NCI-H128 (cell line): ENCODE results near the gene KRT6C.

Experiments used
- DNase-seq: peaks from one replicate; lab custom pipeline; 2025; ENCODE audit not compliant: unreplicated experiment; lab: John Stamatoyannopoulos, UW

Gene KRT6C

DNA sequence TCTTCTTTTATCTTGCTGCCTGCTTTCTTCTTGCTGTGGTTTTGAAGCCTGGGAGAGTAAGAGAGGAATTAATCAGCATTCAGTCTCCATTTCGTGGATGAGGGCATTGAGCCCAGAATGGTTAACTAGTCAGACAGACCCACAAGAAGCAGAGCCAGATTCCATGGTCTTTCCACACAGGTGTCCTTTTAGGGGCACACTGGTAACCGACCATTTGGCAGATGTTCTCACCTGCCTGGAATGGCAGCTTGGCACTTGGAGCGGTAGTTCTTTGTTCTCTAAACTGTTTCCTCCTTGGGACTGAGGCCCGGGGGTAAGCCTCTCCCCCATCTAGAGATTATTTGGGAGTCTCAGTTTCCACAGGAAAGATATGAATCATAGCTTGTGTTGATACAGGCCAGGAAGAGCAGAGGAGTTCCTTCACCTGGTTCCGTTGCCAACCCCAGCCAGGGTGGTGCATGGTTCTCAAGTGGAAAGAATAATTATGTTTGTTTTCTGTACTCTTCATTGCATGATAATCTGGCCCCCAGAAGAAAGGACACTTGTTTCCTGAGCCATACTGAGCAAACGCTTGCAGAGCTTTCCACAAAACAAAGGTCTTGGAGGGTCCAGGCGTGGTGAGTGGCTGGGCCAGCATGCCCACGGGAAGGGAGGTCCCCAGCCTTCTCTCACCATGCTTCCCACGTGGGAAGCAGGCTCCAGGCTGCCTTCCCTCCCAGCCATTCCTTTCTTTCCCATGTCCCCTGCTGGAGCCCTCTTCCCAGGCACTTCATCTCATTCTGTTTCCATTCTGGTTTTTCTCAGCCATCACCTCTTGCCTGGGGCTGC lies 37.4 kb downstream of the KRT6C start:
- no peak for DNase-seq

DNA sequence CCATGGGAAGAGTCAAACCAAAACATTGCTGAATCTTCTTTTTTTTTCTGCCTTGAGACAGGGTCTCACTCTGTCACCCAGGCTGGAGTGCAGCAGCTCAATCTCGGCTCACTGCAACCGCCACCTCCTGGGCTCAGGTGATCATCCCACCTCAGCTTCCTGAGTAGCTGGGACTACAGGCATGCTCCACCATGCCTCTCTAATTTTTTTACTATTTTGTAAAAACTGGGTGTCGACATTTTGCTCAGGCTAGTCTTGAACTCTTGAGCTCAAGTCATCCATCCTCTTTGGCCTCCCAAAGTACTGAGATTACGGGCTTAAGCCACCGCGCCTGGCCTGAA lies 38.0 kb downstream of the KRT6C start:
- DNase-seq, result no peak

DNA sequence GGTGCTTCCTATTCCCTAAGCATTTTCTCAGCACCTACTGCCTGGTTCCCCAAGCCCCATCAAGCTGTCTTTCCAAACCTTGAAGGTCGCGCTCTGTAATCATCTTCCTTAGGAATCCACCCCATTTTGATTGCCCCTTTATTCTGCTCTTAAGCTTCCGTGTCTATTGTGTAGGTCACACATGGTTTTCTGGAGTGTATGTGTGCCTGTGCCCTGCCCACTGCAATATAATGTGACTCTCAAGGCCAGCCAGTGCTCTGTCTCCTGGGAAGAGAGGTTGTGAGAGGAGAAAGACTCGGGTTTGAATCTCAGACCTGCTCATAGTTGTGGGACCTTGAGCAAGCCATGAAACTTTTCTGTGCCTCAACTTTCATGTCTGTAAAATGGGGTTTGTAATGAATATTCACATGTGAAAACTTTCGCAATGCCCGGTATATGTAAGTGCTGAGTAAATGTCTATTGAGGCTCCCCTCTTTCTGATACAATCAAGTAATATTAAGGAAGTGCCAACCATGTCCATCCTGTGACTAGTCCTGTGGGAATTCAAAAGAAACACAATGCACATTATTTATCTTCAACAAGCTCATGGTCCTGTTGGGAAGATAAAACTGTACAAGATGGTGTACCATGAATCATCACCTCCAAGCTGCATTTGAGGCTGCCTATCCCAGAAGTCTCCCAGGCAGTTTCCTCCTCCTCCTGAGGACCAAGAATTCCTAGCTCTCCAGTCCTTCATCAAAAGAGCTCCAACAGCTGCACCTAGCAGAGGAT lies 38.7 kb downstream of the KRT6C start:
- no peak for DNase-seq

DNA sequence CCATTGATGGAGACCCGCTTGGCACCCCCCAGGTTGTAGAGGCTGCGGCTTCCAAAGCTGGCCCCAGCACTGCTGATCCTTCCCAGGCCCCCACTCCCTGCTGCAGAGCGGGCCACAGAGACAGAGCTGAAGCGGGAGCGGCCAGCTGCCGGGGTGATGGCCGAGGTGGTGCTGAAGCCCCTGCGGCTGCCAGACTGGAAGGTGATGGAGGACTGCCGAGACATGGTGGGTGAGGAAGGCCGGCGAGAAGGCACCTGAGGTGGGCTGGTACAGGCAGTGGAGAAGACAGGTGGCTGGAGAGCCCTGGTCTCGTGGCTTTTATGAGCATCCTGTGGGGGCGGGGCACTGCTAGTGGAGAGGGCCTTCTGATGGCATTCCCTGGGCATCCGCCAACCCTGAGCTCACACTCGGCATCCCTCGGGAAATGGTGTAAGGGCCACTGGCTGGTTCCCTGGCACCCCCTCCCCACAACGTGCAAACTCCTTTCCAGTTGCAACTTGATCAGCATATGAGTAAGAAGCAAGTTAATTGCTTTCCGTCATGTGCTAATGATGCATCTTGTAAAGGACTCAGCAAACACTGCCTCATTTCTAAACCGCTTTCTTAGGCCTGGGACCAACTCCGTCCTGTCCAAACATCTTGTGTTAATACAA lies 39.4 kb downstream of the KRT6C start, which contains the start of gene KRT75:
KRT75 (minus strand) TSS at position 291 of the 653 bp plus-strand sequence; CDS start at position 224, 67 bp downstream.
- DNase-seq, result no peak

DNA sequence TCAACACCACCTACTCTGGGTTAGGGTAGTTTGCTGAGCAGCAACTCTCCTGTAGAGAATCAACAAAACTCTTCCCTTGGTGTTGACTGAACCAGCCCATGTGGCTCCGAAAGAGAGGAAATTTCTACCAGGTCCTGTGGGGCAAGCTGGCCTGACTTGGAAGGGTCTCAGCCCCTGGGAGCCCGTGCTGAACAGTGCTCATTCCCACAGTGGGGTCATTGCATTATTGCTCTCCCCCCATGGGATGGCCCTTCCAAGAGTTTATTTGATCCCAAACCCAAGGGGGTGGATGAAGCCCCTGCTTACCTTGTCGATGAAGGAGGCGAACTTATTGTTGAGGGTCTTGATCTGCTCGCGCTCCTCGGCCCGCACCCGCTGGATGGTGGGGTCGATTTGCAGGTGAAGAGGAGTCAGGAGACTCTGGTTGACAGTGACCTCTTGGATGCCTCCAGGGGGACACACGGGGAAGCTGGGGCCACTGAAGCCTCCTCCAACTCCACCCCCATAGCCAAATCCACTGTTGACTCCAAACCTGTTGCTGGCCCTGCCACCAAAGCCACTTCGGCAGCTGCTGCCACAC lies 40.0 kb downstream of the KRT6C start:
- no peak for DNase-seq

DNA sequence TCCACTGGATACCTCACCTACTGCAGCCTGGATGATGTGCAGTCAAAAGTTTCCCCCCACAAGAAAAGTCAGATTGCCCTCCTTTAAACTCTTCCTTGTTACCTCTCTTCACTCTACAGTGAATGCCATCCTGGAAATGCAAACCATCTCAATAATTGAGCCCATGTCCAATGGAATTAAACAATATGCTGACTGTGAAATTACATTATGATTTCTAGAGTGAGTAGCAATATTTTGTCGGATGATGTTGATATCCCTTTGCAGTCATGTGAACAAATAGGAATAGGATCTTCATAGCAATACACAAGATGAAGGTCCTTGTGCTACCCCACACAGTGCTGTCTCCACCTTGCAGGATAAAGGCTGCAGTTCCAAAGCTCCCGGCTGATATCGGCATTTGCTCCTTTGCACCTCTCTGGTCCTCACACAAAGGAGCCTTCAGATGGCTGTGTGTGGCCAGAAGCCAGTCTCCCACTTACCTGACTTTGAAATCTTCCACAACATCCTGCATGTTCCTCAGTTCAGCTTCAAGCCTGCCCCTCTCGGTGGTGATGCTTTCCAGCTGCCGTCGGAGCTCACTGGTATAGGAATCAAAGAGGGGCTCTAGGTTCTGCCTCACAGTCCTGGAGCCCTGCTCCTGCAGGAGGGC lies 40.9 kb downstream of the KRT6C start:
- DNase-seq, result no peak

DNA sequence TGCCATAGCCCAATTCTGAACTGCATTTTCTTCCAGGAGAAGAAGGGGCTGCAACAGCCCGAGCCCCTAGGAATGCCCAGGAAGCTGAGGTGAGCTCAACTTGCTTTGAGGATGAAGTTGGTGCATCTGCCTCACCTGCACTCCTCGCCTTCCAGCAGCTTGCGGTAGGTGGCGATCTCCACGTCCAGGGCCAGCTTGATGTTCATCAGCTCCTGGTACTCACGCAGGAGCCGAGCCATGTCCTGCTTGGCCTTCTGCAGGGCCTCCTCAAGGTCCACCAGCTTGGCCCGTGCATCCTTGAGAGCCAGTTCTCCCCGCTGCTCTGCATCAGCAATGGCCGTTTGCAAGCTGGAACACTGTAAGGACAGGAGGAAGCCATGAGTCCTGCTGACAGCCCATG lies 45.5 kb downstream of the KRT6C start:
- DNase-seq, result no peak

DNA sequence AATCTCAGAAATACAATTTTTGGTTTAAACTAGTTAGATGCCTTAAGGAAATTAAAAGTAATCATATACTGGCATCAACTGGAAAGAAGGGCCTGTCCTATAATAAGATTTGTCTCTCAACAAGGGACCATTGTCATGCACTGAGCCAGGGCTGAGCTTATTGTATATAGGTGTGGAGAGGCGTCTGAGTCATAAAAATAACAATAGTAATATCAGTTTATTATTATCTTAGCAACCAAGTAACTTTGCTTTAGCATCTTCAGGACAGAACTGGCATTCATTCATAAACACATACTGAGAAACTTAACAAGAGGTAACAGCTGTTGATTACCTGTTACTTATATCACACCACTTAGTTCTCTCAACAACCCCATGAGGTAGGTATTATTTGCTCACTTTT lies 46.5 kb downstream of the KRT6C start:
- no peak for DNase-seq

DNA sequence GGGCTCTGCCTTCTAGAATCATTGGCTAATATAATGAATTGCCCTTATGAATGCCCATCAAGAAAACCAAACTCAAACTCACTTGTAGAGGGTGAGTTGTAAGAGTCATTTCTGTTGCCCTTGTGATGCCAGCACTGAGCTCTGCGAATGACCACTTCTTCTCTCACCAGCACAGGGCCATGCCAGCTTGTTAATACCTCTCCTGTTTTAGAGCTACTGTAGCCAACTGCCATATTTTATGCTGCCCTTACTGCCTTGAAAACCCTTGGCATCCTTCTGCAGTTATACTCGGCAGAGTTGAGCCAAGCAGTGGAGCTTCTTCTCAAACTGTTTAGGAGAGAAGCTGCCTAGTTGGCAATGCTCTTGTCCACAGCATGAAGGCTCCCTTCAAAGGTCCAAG lies 47.6 kb downstream of the KRT6C start:
- DNase-seq, result no peak

DNA sequence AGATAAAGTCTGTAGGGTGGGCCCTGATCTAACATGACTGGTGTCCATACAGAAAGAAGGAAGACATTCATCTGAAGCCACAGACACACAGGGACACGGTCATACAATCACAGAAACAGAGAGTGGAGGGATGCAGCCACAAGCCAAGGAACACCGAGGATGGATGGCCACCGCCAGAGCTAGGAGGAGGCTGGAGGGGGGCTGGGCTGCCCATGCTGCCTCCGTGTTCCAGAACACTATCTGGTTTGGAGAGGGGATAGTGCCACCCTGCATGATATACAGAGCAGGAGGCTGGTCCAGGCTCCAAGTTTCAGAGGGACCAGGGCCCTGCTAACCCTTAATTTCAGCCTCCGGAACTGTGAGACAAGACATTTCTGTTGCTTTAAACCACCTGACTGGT lies 48.1 kb downstream of the KRT6C start:
- no peak for DNase-seq

DNA sequence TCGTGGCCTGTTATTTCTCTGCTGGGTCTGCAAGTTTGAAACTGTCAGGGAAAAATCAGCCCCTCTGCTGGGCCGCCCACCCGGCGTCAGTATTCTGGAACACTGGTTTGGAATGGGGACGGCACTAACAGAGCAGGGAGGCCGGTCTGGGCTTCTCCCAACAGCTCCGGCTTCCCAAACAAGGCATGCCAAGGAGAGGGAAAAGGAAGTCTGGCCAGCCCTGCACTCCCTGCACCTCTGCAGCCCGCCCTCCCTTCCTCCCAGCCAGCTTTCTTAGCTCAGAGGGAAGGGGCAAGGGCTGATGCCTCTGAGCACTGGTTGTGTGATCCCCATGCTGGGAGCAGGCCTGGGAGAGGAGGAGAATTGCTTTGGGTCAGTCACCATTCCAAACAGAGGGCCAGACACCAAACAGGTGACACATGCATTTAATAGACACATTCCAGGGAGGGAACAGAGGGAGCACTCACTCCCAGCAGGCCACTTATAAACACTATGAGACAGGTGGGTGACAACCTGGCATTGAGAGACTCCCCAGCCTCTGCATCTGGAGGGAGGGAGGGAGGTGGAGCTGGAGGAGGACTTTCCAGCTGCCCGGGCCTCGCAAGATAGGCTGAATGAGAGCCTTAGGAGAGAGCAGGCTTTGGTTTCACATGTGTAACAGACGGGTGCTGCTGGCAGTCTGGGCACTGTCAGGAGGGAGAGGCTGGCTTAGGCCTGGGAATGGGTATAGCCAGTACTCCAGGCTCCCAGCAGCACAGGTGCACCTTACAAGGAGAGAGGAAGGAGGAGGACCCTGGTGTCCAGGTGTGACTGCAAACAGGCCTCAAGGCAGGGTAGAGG lies 49.7 kb downstream of the KRT6C start:
- peak; percentile 8 for DNase-seq

DNA sequence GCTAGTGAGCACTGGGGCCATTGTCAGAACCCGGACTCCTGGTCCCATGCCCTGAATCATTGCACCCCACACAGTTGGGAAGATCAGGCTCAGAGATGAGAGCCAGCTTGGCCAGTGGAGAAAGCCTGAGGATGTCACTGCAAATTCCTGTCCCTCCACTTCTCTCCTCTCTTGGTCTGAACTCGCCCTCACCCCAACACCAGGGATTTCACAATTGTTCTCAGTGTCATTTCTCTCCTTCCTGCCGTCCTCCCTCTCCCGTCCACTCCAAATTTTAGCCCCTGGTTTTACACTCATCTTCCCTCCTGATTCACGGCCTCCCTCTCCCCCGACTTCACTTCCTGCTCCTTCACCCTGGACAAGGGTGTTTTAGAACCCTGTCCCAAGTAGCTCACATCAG lies 50.6 kb downstream of the KRT6C start:
- no peak for DNase-seq

DNA sequence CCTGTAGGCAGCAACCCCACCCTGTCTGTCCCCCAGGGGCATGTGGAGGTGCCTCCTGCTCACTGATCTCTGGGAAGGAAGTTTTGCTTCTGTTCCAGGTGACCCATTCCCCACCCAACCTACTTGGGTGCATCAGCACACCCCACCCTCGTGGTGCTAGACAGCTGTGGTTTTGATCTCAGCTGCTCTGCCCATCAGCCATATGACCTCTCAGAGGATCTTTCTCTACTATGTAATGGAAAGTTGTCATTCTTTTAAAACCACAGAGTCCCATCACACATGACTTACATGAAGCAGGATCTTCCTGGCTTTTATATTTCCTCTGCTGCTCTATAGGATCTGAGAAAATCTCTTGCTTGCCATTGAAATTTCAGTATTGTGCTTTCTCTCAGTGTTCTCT lies 53.9 kb downstream of the KRT6C start:
- DNase-seq, result no peak

DNA sequence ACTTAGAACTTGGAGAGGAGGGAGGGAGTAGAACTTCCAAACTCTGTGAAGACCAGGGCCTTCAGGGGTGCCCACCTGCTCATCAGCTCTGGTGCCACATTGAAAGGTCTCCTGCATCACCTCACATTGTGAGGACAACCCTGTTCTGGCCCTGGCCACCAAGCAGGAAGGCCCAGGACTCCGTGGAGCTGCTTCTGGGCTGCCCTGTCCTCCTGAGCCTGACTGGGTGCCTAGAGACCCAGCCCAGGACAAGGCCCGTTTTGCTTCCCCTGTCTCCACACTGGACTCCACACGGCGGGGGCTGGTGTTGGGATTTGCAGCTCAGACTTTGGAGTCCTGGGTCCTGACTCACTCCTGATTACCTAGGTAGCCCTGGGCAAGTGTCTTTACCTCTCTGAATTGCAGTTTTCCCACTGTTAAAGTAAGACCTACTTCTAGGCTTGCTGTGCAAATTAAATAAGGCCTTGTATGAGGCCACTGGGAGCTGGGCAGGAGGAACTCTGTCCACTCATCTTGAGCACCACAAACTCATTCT lies 55.0 kb downstream of the KRT6C start:
- DNase-seq, result no peak
